PC-3 (cell line): Measurements from ENCODE around the gene ARHGAP32.

ENCODE experiments used
- EZH2 ChIP-seq: fragments of 300-600 bp; sonication (generic); IDR thresholded peaks from one replicate; pipeline ENCODE4 v1.6.1; 2017; ENCODE audit warnings: antibody characterized with exemption, mild to moderate bottlenecking, low read length; ENCODE audit not compliant: unreplicated experiment
- TF ChIP-seq, protein P1 (sequence below): fragments of 300-600 bp; sonication (generic); conservative IDR thresholded peaks from 2 replicates; pipeline ENCODE4 v1.5.1; 2017; ENCODE audit warnings: antibody characterized with exemption, low read depth, mild to moderate bottlenecking, low read length

DNA sequence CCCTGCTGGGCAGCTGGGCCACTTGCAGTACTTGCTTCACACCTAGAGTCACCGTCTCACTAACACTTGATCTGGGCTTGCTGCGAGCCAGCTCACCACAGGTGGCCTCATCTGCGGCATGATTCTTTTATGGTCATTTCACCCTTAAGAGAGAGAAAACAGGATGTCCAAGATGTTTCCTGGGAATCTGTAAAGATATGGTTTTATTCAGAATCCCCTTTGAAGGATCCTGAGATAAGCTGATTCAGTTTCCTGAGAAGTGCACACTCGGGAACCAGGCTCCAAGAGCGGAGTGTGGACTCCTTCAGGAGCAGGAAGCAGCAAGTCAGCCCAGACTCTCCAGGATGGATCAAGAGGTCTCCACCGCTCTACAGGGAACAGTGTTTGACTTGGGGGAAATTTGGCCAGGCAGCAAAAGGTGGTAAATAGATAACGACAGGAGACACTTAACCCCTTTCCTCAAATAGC, 227.6 kb downstream of the ARHGAP32 start:
- TF ChIP-seq EZH2: no peak
- TF ChIP-seq, protein P1, sequence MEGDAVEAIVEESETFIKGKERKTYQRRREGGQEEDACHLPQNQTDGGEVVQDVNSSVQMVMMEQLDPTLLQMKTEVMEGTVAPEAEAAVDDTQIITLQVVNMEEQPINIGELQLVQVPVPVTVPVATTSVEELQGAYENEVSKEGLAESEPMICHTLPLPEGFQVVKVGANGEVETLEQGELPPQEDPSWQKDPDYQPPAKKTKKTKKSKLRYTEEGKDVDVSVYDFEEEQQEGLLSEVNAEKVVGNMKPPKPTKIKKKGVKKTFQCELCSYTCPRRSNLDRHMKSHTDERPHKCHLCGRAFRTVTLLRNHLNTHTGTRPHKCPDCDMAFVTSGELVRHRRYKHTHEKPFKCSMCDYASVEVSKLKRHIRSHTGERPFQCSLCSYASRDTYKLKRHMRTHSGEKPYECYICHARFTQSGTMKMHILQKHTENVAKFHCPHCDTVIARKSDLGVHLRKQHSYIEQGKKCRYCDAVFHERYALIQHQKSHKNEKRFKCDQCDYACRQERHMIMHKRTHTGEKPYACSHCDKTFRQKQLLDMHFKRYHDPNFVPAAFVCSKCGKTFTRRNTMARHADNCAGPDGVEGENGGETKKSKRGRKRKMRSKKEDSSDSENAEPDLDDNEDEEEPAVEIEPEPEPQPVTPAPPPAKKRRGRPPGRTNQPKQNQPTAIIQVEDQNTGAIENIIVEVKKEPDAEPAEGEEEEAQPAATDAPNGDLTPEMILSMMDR: no peak
